IPS-NIHi11 (cell line): ENCODE results near the gene DDX1.

Source experiments
- DNase-seq: peaks from one replicate; pipeline ENCODE4 v3.0.0; 2012; ENCODE audit warnings: mixed read lengths, low spot score

Gene DDX1

GRCh38 chr2:15664273-15665066, 72.8 kb downstream of the DDX1 start:
- no peak for DNase-seq

GRCh38 chr2:15665067-15665942, 73.6 kb downstream of the DDX1 start:
- peak; percentile 48 for DNase-seq

- no peak for DNase-seq
Observed at GRCh38 chr2:15665943-15666460, 74.3 kb downstream of the DDX1 start.

GRCh38 chr2:15666861-15667808, 75.5 kb downstream of the DDX1 start:
- no peak for DNase-seq

- DNase-seq, result no peak
Observed at GRCh38 chr2:15667809-15668556, 76.3 kb downstream of the DDX1 start.

- no peak for DNase-seq
Observed at GRCh38 chr2:15668611-15669305, 77.1 kb downstream of the DDX1 start.

- DNase-seq, result no peak
Observed at GRCh38 chr2:15669375-15669910, 77.8 kb downstream of the DDX1 start.

GRCh38 chr2:15670469-15670868, 78.8 kb downstream of the DDX1 start:
- no peak for DNase-seq

GRCh38 chr2:15670981-15671380, 79.3 kb downstream of the DDX1 start:
- no peak for DNase-seq

GRCh38 chr2:15671409-15671808, 79.7 kb downstream of the DDX1 start:
- DNase-seq, result no peak

GRCh38 chr2:15671842-15672815, 80.5 kb downstream of the DDX1 start:
- DNase-seq, result no peak

- DNase-seq, result no peak
Observed at GRCh38 chr2:15672961-15673918, 81.6 kb downstream of the DDX1 start.

GRCh38 chr2:15673919-15674636, 82.4 kb downstream of the DDX1 start:
- peak; percentile 65 for DNase-seq

GRCh38 chr2:15674637-15675455, 83.2 kb downstream of the DDX1 start:
- DNase-seq, result peak; percentile 37

- no peak for DNase-seq
Observed at GRCh38 chr2:15675456-15676195, 84.0 kb downstream of the DDX1 start.
